ENCODE data around the gene SLC22A23.

DNA sequence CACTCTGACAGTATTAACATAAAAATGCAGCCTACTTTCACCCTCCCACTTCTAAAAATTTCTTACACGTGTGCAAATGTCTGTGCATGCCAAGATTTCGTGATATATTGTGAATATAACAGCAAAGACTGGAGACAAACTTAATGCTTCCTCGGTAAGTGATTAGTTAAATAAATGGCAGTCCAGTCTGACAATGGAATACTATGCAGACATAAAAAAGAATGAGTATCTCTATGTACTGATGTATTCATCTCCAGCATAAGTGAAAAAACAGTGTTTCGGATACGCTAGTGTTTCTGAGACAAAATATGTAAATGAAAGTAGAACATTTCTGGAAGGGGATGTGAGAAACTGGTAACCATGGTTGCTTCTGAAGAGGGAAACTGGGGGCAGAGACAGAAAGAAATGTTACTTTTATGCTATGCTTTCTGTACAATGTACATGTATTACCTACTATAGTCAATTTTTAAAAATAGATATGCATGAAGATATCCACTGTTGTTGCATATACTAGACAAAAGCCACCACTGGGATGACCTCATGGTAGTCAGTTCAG lies 7.0 kb downstream of the SLC22A23 start:
- TF ChIP-seq, protein P1, sequence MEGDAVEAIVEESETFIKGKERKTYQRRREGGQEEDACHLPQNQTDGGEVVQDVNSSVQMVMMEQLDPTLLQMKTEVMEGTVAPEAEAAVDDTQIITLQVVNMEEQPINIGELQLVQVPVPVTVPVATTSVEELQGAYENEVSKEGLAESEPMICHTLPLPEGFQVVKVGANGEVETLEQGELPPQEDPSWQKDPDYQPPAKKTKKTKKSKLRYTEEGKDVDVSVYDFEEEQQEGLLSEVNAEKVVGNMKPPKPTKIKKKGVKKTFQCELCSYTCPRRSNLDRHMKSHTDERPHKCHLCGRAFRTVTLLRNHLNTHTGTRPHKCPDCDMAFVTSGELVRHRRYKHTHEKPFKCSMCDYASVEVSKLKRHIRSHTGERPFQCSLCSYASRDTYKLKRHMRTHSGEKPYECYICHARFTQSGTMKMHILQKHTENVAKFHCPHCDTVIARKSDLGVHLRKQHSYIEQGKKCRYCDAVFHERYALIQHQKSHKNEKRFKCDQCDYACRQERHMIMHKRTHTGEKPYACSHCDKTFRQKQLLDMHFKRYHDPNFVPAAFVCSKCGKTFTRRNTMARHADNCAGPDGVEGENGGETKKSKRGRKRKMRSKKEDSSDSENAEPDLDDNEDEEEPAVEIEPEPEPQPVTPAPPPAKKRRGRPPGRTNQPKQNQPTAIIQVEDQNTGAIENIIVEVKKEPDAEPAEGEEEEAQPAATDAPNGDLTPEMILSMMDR (IDR thresholded peaks at IDR 0.05), result no peak
- no peak for TF ChIP-seq EP300 (IDR thresholded peaks at IDR 0.05)
